Fibroblast of skin of right quadriceps (primary cell): ENCODE measurements around the gene CRACR2B.

ENCODE experiments used
- DNase-seq: peaks from one replicate; pipeline ENCODE4 v3.0.0-alpha.2; 2013

The CRACR2B gene

GRCh38 chr11:827146-827896, 398 bp upstream of the CRACR2B start:
- no peak for DNase-seq

GRCh38 chr11:828506-829175, 922 bp downstream of the CRACR2B start:
- DNase-seq, result no peak

GRCh38 chr11:829176-829846, 1.6 kb downstream of the CRACR2B start:
- no peak for DNase-seq

GRCh38 chr11:829847-830294, 2.2 kb downstream of the CRACR2B start:
- DNase-seq, result no peak

GRCh38 chr11:830295-831117, 2.8 kb downstream of the CRACR2B start:
- DNase-seq, result peak; percentile 54

GRCh38 chr11:831118-831864, 3.6 kb downstream of the CRACR2B start:
- peak; percentile 38 for DNase-seq

- DNase-seq, result no peak
Measured at GRCh38 chr11:831961-832528, 4.3 kb downstream of the CRACR2B start.

GRCh38 chr11:832529-833113, 4.9 kb downstream of the CRACR2B start, which contains the start of gene CD151:
TSS of gene CD151 (plus strand) at chr11:832952. CDS start at chr11:836070, 3,118 bp downstream.
- peak; percentile 58 for DNase-seq

- DNase-seq, result no peak
Measured at GRCh38 chr11:833114-833791, 5.5 kb downstream of the CRACR2B start.

- DNase-seq, result no peak
Measured at GRCh38 chr11:833849-834311, 6.2 kb downstream of the CRACR2B start.

GRCh38 chr11:834371-835316, 6.9 kb downstream of the CRACR2B start:
- peak; percentile 54 for DNase-seq

GRCh38 chr11:836274-836673, 8.6 kb downstream of the CRACR2B start:
- no peak for DNase-seq

GRCh38 chr11:836700-837099, 9.0 kb downstream of the CRACR2B start:
- no peak for DNase-seq

- no peak for DNase-seq
Measured at GRCh38 chr11:837189-837989, 9.7 kb downstream of the CRACR2B start.

- no peak for DNase-seq
Measured at GRCh38 chr11:837990-838307, 10.2 kb downstream of the CRACR2B start.

- no peak for DNase-seq
Measured at GRCh38 chr11:838441-839279, 10.9 kb downstream of the CRACR2B start.

- no peak for DNase-seq
Measured at GRCh38 chr11:839280-839623, 11.5 kb downstream of the CRACR2B start.
